HepG2 (cell line): ENCODE measurements around the gene CNPY4. TPM values are rescaled to one million over a fixed set of nuclear protein-coding genes. Genes with fewer than 3 reads are reported as not detected.

Experiments
- BCL6 ChIP-seq: IDR thresholded peaks from 2 replicates; pipeline ENCODE4 v1.6.1; 2016; ENCODE audit warnings: missing genetic modification reagents, missing compliant biosample characterization
- CCAR2 ChIP-seq: fragments of 200-400 bp; formaldehyde crosslinking; optimal IDR thresholded peaks from 2 replicates; pipeline ENCODE3; 2018; ENCODE audit warnings: low read depth, mild to moderate bottlenecking, low read length, moderate library complexity
- DPF2 ChIP-seq: sonication (generic); formaldehyde crosslinking; IDR thresholded peaks from 2 replicates; pipeline ENCODE4 v1.4.0; 2020; ENCODE audit warnings: mild to moderate bottlenecking, low read depth, missing genetic modification reagents, borderline replicate concordance
- EEA1 ChIP-seq: sonication (generic); formaldehyde crosslinking; IDR thresholded peaks from 2 replicates; pipeline ENCODE4 v1.5.1; 2020; ENCODE audit warnings: mild to moderate bottlenecking, missing genetic modification reagents, borderline replicate concordance
- FOXA3 ChIP-seq: IDR thresholded peaks from 2 replicates; pipeline ENCODE4 v1.6.1; 2016; ENCODE audit warnings: missing genetic modification reagents, missing compliant biosample characterization
- MTF1 ChIP-seq: sonication (generic); formaldehyde crosslinking; IDR thresholded peaks from 2 replicates; pipeline ENCODE4 v1.5.0; 2020; ENCODE audit warnings: missing genetic modification reagents
- PHF21A ChIP-seq: sonication (generic); formaldehyde crosslinking; IDR thresholded peaks from 2 replicates; pipeline ENCODE4 v1.5.0; 2020; ENCODE audit warnings: mild to moderate bottlenecking, missing genetic modification reagents
- PHF8 ChIP-seq: sonication (generic); formaldehyde crosslinking; IDR thresholded peaks from 2 replicates; pipeline ENCODE4 v1.5.0; 2020; ENCODE audit warnings: missing genetic modification reagents
- POGZ ChIP-seq: sonication (generic); formaldehyde crosslinking; IDR thresholded peaks from 2 replicates; pipeline ENCODE4 v1.4.0; 2020; ENCODE audit warnings: mild to moderate bottlenecking, missing genetic modification reagents
- RFXAP ChIP-seq: sonication (generic); formaldehyde crosslinking; IDR thresholded peaks from 2 replicates; pipeline ENCODE4 v1.4.0; 2020; ENCODE audit warnings: missing genetic modification reagents, borderline replicate concordance
- SMARCC2 ChIP-seq: fragments of 450-650 bp; IDR thresholded peaks from 2 replicates; pipeline ENCODE4 v1.6.1; 2017; ENCODE audit warnings: antibody characterized with exemption, mild to moderate bottlenecking
- SOX5 ChIP-seq: IDR thresholded peaks from 2 replicates; pipeline ENCODE4 v1.6.1; 2016; ENCODE audit warnings: borderline replicate concordance
- SOX6 ChIP-seq, 2 experiments: fragments of 450-650 bp in 1 of 2; sonication (generic) in 1 of 2; formaldehyde crosslinking in 1 of 2; IDR thresholded peaks; 2 replicates each; pipeline versions ENCODE4 v1.4.0 to v1.6.1; 2017 to 2020; ENCODE audit warnings: antibody characterized with exemption in 1 of 2, mild to moderate bottlenecking in 1 of 2, missing genetic modification reagents in 1 of 2
- TEAD2 ChIP-seq: sonication (generic); formaldehyde crosslinking; IDR thresholded peaks from 2 replicates; pipeline ENCODE4 v1.9.0; 2021; ENCODE audit warnings: missing genetic modification reagents
- THYN1 ChIP-seq: sonication (generic); formaldehyde crosslinking; IDR thresholded peaks from 2 replicates; pipeline ENCODE4 v1.8.1; 2023; ENCODE audit warnings: low read depth, mild to moderate bottlenecking, moderate library complexity, missing genetic modification reagents, borderline replicate concordance
- ZNF20 ChIP-seq: sonication (generic); formaldehyde crosslinking; IDR thresholded peaks from 2 replicates; pipeline ENCODE4 v1.4.0; 2020; ENCODE audit warnings: mild to moderate bottlenecking, moderate library complexity, missing genetic modification reagents
- ZNF207 ChIP-seq: fragments of 450-650 bp; IDR thresholded peaks from 2 replicates; pipeline ENCODE4 v1.6.1; 2016; ENCODE audit warnings: antibody characterized with exemption, borderline replicate concordance
- ZNF235 ChIP-seq: sonication (generic); formaldehyde crosslinking; IDR thresholded peaks from 2 replicates; pipeline ENCODE4 v1.8.1; 2023; ENCODE audit warnings: mild to moderate bottlenecking, missing genetic modification reagents, borderline replicate concordance
- polyA plus RNA-seq, 8 experiments: library from polyadenylated mRNA; depleted of rRNA in 3 of 8; stranded (reverse) in 7 of 8; unstranded in 1 of 8; fragments of >200 nt; fragmentation: Illumina TruSeq in 4 of 8; extraction: Trizol in 4 of 8; gene quantifications; 2 replicates each; pipeline versions ENCODE4 v1.2.1 to v1.2.3, GENCODE V29; 2011 to 2016; ENCODE audit warnings: low read depth in 4 of 8, missing spikeins in 1 of 8, mixed read lengths in 1 of 8; ENCODE audit not compliant: insufficient read depth in 1 of 8
- total RNA-seq, 5 experiments: library from RNA; depleted of rRNA; stranded (reverse); fragments of >200 nt; fragmentation: Illumina TruSeq; extraction: Trizol; gene quantifications; 2 replicates each; pipeline ENCODE4 v1.2.3, GENCODE V29; 2016; ENCODE audit warnings: low read depth in 1 of 5
- TF ChIP-seq, protein P1 (sequence below): sonication (generic); formaldehyde crosslinking; IDR thresholded peaks from 2 replicates; pipeline ENCODE4 v1.8.1; 2023; ENCODE audit warnings: mild to moderate bottlenecking, inconsistent platforms, moderate library complexity, missing genetic modification reagents, borderline replicate concordance
- TF ChIP-seq, protein P2 (sequence below): sonication (generic); formaldehyde crosslinking; IDR thresholded peaks from 2 replicates; pipeline ENCODE4 v1.4.0; 2020; ENCODE audit warnings: missing genetic modification reagents
- TF ChIP-seq, protein P3 (sequence below): sonication (generic); formaldehyde crosslinking; IDR thresholded peaks from 2 replicates; pipeline ENCODE4 v1.4.0; 2020; ENCODE audit warnings: low read depth, missing genetic modification reagents
- TF ChIP-seq, protein P4 (sequence below): IDR thresholded peaks from 2 replicates; pipeline ENCODE4 v1.6.1; 2016

Gene CNPY4
- total and polyA plus RNA-seq, 2 of the 13 experiments (the other 11 are each of a cell fraction or from before 2014, with no cell fraction given), result 6.2 to 12.7 TPM

DNA sequence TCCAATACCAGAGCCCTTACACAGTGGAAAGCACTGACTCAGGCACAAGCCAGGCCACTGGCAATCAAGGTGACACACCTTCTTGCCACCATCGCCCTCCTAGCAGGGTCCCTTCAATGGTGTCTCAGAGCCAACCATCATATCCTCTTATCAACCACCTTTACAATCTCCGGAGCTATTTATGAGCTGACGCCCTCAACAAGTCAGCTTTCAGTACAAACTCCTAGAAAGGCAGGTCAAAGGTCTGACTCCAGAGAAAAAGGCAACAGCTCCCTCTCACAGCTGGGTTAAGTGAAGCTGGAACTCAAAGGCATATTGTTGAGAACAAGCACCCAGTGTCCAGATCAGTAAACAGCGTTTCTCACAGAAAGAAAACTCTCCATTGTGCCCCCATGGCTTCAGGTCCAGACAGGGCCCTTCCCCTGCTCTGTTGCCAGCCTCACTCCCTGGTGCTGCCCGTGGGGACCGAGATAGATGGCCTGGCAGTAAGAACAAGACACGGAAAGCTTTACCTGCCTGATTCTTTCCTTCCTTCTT lies 40.3 kb upstream of the CNPY4 start (continued):
- TF ChIP-seq SOX5 (CRISPR knock-in tag), result peak; percentile 83
- no peak for TF ChIP-seq ZNF235
- TF ChIP-seq, protein P1, sequence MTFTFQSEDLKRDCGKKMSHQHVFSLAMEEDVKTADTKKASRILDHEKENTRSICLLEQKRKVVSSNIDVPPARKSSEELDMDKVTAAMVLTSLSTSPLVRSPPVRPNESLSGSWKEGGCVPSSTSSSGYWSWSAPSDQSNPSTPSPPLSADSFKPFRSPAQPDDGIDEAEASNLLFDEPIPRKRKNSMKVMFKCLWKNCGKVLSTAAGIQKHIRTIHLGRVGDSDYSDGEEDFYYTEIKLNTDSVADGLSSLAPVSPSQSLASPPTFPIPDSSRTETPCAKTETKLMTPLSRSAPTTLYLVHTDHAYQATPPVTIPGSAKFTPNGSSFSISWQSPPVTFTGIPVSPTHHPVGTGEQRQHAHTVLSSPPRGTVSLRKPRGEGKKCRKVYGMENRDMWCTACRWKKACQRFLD (CRISPR knock-in tag), result no peak
- TF ChIP-seq, protein P2, sequence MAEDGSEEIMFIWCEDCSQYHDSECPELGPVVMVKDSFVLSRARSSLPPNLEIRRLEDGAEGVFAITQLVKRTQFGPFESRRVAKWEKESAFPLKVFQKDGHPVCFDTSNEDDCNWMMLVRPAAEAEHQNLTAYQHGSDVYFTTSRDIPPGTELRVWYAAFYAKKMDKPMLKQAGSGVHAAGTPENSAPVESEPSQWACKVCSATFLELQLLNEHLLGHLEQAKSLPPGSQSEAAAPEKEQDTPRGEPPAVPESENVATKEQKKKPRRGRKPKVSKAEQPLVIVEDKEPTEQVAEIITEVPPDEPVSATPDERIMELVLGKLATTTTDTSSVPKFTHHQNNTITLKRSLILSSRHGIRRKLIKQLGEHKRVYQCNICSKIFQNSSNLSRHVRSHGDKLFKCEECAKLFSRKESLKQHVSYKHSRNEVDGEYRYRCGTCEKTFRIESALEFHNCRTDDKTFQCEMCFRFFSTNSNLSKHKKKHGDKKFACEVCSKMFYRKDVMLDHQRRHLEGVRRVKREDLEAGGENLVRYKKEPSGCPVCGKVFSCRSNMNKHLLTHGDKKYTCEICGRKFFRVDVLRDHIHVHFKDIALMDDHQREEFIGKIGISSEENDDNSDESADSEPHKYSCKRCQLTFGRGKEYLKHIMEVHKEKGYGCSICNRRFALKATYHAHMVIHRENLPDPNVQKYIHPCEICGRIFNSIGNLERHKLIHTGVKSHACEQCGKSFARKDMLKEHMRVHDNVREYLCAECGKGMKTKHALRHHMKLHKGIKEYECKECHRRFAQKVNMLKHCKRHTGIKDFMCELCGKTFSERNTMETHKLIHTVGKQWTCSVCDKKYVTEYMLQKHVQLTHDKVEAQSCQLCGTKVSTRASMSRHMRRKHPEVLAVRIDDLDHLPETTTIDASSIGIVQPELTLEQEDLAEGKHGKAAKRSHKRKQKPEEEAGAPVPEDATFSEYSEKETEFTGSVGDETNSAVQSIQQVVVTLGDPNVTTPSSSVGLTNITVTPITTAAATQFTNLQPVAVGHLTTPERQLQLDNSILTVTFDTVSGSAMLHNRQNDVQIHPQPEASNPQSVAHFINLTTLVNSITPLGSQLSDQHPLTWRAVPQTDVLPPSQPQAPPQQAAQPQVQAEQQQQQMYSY, result no peak
- no peak for TF ChIP-seq ZNF20 (CRISPR knock-in tag)
- no peak for TF ChIP-seq TEAD2 (CRISPR knock-in tag)
- no peak for TF ChIP-seq POGZ (CRISPR knock-in tag)
- TF ChIP-seq PHF21A (CRISPR knock-in tag), result peak; percentile 77
- no peak for TF ChIP-seq EEA1 (CRISPR knock-in tag)
- TF ChIP-seq PHF8, result 0 out of 2 replicates have a peak, but pooled peaks have one; percentile 30
- peak; percentile 86 for TF ChIP-seq FOXA3 (CRISPR knock-in tag)
- TF ChIP-seq SOX6 (IDR thresholded peaks at IDR 0.05), result no peak
- TF ChIP-seq SOX6 (CRISPR knock-in tag; IDR thresholded peaks at IDR 0.05), result peak; percentile 84
- TF ChIP-seq CCAR2, result no peak
- TF ChIP-seq ZNF207, result no peak
- no peak for TF ChIP-seq THYN1 (CRISPR knock-in tag)
- TF ChIP-seq, protein P3, sequence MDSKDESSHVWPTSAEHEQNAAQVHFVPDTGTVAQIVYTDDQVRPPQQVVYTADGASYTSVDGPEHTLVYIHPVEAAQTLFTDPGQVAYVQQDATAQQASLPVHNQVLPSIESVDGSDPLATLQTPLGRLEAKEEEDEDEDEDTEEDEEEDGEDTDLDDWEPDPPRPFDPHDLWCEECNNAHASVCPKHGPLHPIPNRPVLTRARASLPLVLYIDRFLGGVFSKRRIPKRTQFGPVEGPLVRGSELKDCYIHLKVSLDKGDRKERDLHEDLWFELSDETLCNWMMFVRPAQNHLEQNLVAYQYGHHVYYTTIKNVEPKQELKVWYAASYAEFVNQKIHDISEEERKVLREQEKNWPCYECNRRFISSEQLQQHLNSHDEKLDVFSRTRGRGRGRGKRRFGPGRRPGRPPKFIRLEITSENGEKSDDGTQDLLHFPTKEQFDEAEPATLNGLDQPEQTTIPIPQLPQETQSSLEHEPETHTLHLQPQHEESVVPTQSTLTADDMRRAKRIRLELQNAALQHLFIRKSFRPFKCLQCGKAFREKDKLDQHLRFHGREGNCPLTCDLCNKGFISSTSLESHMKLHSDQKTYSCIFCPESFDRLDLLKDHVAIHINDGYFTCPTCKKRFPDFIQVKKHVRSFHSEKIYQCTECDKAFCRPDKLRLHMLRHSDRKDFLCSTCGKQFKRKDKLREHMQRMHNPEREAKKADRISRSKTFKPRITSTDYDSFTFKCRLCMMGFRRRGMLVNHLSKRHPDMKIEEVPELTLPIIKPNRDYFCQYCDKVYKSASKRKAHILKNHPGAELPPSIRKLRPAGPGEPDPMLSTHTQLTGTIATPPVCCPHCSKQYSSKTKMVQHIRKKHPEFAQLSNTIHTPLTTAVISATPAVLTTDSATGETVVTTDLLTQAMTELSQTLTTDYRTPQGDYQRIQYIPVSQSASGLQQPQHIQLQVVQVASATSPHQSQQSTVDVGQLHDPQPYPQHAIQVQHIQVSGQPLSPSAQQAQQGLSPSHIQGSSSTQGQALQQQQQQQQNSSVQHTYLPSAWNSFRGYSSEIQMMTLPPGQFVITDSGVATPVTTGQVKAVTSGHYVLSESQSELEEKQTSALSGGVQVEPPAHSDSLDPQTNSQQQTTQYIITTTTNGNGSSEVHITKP (CRISPR knock-in tag), result no peak; the same call in 1 of the 2 replicates
- TF ChIP-seq DPF2 (CRISPR knock-in tag), result peak; percentile 65; the same call in 1 of the 2 replicates
- TF ChIP-seq, protein P4, sequence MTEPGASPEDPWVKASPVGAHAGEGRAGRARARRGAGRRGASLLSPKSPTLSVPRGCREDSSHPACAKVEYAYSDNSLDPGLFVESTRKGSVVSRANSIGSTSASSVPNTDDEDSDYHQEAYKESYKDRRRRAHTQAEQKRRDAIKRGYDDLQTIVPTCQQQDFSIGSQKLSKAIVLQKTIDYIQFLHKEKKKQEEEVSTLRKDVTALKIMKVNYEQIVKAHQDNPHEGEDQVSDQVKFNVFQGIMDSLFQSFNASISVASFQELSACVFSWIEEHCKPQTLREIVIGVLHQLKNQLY, result 0 out of 2 replicates have a peak, but pooled peaks have one; percentile 43
- TF ChIP-seq BCL6 (CRISPR knock-in tag), result peak; percentile 99
- TF ChIP-seq SMARCC2, result no peak
- TF ChIP-seq RFXAP (CRISPR knock-in tag), result no peak
- TF ChIP-seq MTF1, result no peak
